DND-41 (cell line): Measurements from ENCODE around the gene DISC1.

Experiments
- ATAC-seq: fragments of 200-7000 bp; cut with Tn5 transposase; 3 replicates; pipeline ENCODE4 v1.9.1; 2021; ENCODE audit warnings: low read depth; ENCODE audit not compliant: insufficient read depth
- DNase-seq: peaks from one replicate; pipeline ENCODE4 v3.0.0-alpha.2; 2020
- H2AFZ ChIP-seq: 2 replicates; pipeline ENCODE4 v1.6.0; 2012; ENCODE audit warnings: low read depth, low read length
- H3K27ac ChIP-seq: 2 replicates; pipeline ENCODE4 v1.5.1; 2012; ENCODE audit warnings: low read length, inconsistent platforms
- H3K27me3 ChIP-seq: fragments of 200-600 bp; sonication (generic); 2 replicates; pipeline ENCODE4 v1.6.0; 2012; ENCODE audit warnings: low read length, mild to moderate bottlenecking, inconsistent platforms; ENCODE audit not compliant: insufficient read depth, poor library complexity
- H3K36me3 ChIP-seq: 2 replicates; pipeline ENCODE4 v1.5.1; 2012; ENCODE audit warnings: low read length, inconsistent platforms; ENCODE audit not compliant: insufficient read depth
- H3K4me1 ChIP-seq: 2 replicates; pipeline ENCODE4 v1.5.1; 2012; ENCODE audit warnings: mild to moderate bottlenecking, low read length; ENCODE audit not compliant: insufficient read depth
- H3K4me2 ChIP-seq: 2 replicates; pipeline ENCODE4 v1.6.0; 2012; ENCODE audit warnings: mild to moderate bottlenecking, moderate library complexity, low read length, inconsistent platforms; ENCODE audit not compliant: insufficient read depth
- H3K4me3 ChIP-seq, 2 experiments: fragments of 200-600 bp in 1 of 2; shearing (Covaris generic) in 1 of 2; 2 replicates each; pipeline ENCODE4 v1.5.1; 2012 to 2016; ENCODE audit warnings: inconsistent platforms in 2 of 2, low read length in 2 of 2, mild to moderate bottlenecking in 2 of 2, low read depth in 1 of 2, moderate library complexity in 1 of 2
- H3K79me2 ChIP-seq: 2 replicates; pipeline ENCODE4 v1.6.0; 2012; ENCODE audit warnings: low read length, inconsistent platforms; ENCODE audit not compliant: insufficient read depth
- H3K9ac ChIP-seq: 2 replicates; pipeline ENCODE4 v1.6.0; 2012; ENCODE audit warnings: low read depth, mild to moderate bottlenecking, inconsistent platforms, low read length, moderate library complexity
- H3K9me3 ChIP-seq: 2 replicates; pipeline ENCODE4 v1.5.1; 2012; ENCODE audit warnings: low read length, moderate library complexity, mild to moderate bottlenecking, inconsistent platforms; ENCODE audit not compliant: insufficient read depth, severe bottlenecking
- H4K20me1 ChIP-seq: 2 replicates; pipeline ENCODE4 v1.6.0; 2012; ENCODE audit warnings: low read length; ENCODE audit not compliant: insufficient read depth
- EZH2 ChIP-seq: IDR thresholded peaks from 3 replicates; pipeline ENCODE4 v1.6.1; 2012; ENCODE audit warnings: borderline replicate concordance, low read depth, mild to moderate bottlenecking, moderate library complexity, low read length, inconsistent platforms; ENCODE audit not compliant: severe bottlenecking
- TF ChIP-seq, protein P1 (sequence below): IDR thresholded peaks from 2 replicates; pipeline ENCODE4 v1.5.1; 2012; ENCODE audit warnings: borderline replicate concordance, low read length, moderate library complexity, mild to moderate bottlenecking; ENCODE audit not compliant: poor library complexity, severe bottlenecking; ENCODE audit errors: extremely low read depth

Gene DISC1

DNA sequence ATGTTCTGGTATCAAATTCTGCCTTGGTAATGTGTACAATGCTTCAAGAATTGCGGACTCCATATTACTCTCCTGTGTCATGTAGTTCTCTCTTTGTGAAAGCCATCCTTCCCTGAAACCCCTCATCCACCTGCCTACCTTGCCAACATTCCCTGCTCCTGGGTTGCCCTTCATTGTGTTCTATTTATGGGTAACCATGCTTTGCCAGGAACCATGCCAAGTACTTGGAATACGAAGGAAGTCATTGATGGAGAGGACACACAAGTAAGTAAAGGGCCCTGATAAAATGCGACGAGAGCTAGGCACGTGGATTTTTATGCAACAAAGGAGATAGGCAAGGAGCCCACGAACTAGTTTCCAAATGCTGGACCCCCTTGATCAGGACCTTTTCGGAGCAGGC lies 300.8 kb downstream of the DISC1 start:
- peaks cover 5% of the 10 kb centered on the region for H3K9me3 ChIP-seq
- TF ChIP-seq, protein P1, sequence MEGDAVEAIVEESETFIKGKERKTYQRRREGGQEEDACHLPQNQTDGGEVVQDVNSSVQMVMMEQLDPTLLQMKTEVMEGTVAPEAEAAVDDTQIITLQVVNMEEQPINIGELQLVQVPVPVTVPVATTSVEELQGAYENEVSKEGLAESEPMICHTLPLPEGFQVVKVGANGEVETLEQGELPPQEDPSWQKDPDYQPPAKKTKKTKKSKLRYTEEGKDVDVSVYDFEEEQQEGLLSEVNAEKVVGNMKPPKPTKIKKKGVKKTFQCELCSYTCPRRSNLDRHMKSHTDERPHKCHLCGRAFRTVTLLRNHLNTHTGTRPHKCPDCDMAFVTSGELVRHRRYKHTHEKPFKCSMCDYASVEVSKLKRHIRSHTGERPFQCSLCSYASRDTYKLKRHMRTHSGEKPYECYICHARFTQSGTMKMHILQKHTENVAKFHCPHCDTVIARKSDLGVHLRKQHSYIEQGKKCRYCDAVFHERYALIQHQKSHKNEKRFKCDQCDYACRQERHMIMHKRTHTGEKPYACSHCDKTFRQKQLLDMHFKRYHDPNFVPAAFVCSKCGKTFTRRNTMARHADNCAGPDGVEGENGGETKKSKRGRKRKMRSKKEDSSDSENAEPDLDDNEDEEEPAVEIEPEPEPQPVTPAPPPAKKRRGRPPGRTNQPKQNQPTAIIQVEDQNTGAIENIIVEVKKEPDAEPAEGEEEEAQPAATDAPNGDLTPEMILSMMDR: no peak
- no peak for TF ChIP-seq EZH2
- H2AFZ ChIP-seq: no peak overlapping the region
- H3K79me2 ChIP-seq: no peaks in the 10 kb centered on the region
- no peak overlapping the region for H3K27ac ChIP-seq
- no peak overlapping the region for H3K4me3 ChIP-seq
- H3K4me2 ChIP-seq: no peak overlapping the region
- ATAC-seq (no peak), DNase-seq (no peak)
- no peaks in the 10 kb centered on the region for H3K27me3 ChIP-seq
- no peak overlapping the region for H3K9ac ChIP-seq
- no peaks in the 10 kb centered on the region for H3K36me3 ChIP-seq
- no peaks in the 10 kb centered on the region for H4K20me1 ChIP-seq
- H3K4me1 ChIP-seq: no peaks in the 10 kb centered on the region

DNA sequence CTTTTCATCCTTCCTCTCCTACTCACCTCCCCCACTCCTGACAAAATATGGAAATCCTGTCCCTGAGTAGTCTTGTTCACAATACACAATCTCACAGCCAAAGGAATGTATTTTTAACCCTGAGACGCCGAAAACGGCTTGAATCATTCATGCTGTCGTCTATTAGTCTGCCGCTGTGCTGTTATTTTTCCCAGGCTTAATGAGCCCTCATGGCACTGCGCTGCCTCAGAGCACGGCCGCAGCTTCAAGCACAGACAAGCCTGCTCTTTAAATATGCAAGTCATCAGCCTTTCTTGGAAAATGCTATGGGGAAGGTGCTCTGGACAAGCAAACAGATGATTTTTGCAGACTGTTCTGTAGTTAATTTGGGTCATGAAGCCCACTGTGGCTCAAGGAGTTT lies 302.7 kb downstream of the DISC1 start:
- Histone ChIP-seq H3K27ac (no peak overlapping the region), H3K4me3 (no peak overlapping the region)
- no peak for DNase-seq

DNA sequence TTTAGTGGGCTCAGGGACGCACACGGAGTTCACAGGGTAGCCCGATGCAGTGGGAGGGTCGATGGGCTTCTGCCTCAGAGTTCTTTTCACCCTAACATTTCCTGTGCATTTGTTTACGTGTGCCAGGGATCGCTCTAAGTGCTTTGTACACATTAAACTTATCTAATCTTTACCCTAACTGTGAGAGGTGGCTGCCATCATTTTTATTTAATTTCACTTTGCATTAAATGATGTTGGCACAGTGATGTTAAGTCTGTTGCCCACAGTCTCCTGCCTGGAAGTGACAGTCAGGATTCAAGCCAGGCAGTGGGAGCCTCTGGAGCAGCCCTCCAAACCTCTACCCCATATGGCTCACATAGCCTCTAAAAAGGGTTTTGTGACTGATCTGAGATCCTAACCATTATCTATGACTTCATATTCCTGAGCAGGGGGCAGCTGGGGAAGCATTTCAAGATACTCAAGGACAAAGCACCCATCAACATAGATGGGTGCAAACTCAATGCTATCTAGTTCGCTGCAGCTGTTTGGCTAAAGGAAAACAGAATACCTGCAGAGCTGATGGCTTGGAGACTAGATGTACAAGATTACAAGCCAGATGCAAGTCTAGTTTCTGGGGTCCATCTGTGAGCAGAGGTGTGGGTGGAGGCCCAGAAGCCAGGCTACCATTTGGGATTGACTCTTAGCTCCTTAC lies 303.8 kb downstream of the DISC1 start:
- Histone ChIP-seq H3K9ac (no peak overlapping the region), H3K27ac (no peak overlapping the region), H3K36me3 (no peaks in the 10 kb centered on the region), H4K20me1 (no peaks in the 10 kb centered on the region), H3K27me3 (no peaks in the 10 kb centered on the region), H3K9me3 (peaks cover 5% of the 10 kb centered on the region), H3K4me1 (no peaks in the 10 kb centered on the region), H3K79me2 (no peaks in the 10 kb centered on the region), H3K4me2 (no peak overlapping the region), H2AFZ (no peak overlapping the region), H3K4me3 (no peak overlapping the region)
- no peak for DNase-seq
- TF ChIP-seq EZH2: no peak
- TF ChIP-seq, protein P1: no peak
- ATAC-seq: no peak

More for the DNA sequence above, 302.7 kb downstream of the DISC1 start:
- no peaks in the 10 kb centered on the region for H4K20me1 ChIP-seq
- no peak overlapping the region for H3K4me2 ChIP-seq
- H3K36me3 ChIP-seq: no peaks in the 10 kb centered on the region
- no peaks in the 10 kb centered on the region for H3K27me3 ChIP-seq
- H2AFZ ChIP-seq: no peak overlapping the region
- H3K4me1 ChIP-seq: no peaks in the 10 kb centered on the region
- H3K9me3 ChIP-seq: peaks cover 5% of the 10 kb centered on the region
- TF ChIP-seq EZH2: no peak
- TF ChIP-seq, protein P1: no peak
- H3K9ac ChIP-seq: no peak overlapping the region
- H3K79me2 ChIP-seq: no peaks in the 10 kb centered on the region
- no peak for ATAC-seq
